ENCODE results near the gene DISP2.

The DISP2 gene

DNA sequence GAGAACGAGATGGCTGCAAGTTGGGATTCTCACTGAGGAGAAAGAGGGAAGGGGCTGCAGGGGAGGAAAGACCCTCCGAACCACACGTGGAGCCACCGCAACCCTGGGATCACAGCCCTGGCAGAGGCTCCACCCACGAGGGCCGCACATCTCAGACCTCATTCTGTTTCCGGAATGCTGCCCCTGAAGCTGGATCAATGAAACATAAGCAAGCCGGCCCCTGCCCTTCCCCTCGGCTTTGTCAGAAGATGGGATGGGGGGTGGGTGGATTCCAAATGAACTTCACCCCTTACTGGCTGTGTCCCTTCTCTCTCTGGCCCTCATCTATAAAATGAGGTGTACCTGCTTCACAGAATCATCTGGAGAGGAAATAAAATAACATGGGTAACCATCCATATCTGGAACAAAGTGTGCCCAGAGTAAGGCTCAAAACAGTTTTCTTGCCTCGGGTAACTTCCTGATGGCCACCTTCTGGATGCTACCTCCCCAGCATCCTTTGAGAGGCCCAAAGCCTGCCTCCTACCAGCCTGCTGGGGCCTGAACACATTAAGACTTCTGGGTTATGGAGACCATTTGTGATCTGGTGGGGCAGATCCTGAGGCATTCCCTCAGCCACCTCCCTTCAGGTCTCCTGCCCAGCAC, 12.7 kb upstream of the DISP2 start:
- no peak for DNase-seq

DNA sequence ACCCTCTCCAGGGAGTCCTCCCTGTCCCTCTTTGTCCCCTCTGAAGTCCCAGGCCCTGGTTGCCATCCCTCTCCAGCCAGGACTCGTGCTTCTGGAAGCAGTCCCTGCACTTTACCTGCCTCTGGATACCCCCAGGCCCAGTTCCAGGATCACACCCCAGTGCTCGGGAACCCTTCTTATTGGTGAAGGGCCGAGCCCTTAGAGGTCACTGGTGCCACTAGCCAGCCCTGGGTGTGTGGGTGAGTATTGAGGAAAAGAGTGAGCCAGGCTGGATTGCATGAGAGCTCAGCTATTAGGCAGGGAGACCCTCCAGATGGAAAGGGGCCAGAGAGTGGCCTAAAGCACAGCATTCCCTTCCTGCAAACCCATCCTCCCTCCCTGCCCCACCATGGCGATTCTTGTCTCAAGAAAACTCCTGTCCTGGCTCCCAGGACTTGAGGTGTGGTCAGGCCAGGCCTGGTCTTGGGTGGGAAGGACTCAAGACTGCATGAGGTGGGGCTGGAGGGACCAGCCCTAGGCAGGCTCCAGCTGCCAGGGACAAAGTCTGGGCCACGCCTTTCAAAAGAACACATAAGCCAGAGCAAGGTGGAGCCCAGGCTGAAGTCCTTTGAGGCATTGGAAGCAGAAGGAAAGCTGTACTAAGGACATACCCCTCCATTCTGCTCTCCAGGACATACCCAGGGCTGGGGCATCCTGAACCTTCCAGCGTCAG, 12.0 kb upstream of the DISP2 start:
- DNase-seq, result no peak

DNA sequence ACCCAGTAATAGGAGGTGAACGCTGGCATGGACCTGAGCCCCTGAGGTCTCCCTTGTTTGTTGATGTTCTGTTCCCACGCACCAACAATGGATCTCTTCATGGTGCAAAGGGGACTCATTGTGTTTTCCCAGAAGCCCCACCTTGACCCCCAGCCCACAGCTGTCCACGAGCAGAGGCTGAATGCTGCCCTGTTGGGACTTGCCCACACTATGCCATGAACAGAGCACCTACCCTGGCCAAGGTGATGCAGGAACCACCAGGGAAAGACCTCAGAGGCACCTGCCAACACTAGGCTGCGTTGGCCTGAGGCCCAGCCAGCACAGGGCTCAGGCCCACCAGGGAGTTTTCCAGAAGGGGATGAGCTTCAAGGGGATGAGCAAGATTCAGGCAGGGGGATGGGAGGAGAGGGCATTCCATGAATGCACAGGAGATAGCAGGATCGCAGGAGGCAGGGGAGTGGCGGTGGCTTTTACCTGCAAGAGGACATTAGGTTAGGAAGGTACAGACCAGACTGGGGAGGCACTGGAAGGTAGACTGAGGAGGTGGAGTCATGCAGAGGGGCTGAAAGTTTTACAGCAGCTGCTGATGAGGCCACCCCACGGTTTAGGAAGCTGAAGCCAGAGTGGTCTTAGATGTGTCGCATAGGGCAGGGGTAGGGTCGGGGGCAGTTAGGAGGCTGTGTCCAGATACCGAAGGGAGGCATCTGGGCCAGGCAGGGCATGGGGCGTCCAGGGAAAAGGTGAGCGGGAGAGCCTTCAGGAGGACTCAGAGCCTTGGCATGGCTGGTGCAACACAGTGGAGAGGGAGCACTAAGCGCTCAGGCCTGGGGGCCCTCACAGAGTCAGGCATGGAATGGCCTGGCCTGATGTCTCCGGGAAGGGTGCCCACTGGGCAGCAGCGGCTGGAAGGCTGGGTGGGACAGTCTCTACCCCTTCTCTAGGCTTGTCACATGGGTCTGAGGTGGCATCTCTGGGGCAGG, 11.2 kb upstream of the DISP2 start:
- DNase-seq, result no peak

GRCh38 chr15:40347559-40348473, 10.2 kb upstream of the DISP2 start:
- DNase-seq, result no peak

DNA sequence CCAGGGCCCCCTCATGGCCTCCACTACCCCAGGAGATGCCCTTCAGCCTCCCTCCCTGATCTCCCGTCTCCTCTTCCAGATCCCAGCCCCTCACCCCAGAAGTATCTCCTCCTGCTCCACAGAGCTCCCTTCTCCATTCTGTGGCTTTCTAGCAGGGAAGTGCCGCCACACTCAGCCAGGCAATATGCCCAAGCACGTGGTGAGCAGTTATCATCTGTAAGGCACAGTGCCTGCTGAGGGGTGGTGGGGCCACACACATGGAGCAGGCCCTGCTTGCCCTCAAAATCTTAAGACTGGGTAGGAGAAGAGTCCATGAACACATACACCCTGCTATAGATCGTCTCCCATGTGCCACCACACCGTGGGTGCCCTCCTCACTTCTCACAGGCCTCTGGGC, 9.5 kb upstream of the DISP2 start:
- DNase-seq, result no peak

DNA sequence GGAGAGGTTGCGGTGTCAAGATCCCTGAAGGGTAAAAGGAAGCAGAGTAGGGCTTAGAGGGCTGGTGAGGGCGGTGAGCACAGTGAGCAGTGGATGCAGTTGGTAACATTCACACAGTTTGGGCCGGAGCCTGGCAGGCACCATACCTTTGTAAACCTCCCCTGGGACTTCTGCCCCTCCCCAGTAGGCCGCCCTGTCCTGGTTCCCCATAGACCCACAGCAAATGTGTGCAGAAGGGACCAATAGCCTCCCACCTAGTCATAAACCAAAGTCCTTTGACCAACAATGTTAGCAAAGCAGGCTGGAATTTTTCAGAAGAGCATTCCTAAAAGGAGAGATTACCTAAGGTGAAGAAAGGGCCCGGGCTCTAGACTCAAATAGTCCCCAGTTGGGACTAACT, 8.9 kb upstream of the DISP2 start:
- no peak for DNase-seq

GRCh38 chr15:40352281-40352901, 5.6 kb upstream of the DISP2 start:
- DNase-seq, result no peak

DNA sequence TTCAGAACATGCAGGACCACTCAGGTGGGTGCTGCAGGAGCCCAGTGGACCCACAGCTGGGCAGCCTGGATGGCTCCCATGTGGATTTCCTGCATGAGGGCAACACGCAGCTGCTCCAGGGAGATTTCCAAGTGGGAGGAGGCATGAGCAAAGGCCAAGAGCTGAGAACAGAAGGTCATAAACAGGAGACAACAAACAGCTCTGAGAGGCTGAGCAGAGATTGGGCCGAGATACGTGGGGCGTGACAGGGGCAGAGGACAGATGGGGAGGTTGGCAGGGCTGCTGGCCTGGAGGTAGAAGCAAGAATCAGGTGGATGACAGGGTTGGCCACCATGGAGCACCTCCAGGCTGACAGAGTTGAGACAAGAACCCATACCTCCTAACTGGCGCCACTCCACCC, 4.3 kb upstream of the DISP2 start:
- DNase-seq, result no peak

DNA sequence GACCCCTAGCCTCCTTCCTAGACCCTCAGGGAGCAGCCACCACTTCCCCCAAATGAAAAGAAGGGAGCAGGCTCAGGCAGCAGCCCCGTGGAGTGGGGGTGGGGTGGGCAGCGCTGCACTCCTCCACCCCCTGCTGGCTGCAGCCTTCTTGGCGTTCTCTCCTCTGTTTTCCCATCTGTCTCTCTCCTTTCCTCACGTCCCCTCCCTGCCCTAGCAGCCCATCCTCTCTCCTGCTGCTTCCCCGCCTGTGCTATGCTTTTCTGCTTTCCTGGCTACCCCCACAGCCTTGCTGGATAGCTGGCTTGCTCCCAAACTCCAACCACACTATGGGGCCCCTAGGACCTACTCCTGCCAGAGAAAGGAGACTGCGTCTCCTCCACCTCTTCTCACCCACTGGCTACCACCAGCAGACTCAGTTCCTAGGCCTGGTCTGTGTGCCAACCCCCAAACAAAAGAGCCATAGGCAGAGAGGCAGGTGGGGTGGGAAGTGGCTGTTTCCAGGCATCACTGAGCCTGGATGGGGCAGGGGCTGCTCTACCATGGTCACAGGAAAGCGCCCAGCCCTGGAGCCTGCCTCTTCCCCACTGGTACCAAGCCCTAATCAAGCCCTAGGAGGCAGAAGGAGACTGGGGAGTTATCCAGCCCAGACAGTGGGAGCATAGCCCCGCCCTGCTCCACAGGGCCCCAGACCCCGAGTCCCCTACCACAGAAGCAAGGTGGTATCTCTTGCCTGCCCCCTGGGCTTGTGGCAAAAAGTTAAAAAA, 3.4 kb upstream of the DISP2 start:
- DNase-seq, result peak; percentile 66

DNA sequence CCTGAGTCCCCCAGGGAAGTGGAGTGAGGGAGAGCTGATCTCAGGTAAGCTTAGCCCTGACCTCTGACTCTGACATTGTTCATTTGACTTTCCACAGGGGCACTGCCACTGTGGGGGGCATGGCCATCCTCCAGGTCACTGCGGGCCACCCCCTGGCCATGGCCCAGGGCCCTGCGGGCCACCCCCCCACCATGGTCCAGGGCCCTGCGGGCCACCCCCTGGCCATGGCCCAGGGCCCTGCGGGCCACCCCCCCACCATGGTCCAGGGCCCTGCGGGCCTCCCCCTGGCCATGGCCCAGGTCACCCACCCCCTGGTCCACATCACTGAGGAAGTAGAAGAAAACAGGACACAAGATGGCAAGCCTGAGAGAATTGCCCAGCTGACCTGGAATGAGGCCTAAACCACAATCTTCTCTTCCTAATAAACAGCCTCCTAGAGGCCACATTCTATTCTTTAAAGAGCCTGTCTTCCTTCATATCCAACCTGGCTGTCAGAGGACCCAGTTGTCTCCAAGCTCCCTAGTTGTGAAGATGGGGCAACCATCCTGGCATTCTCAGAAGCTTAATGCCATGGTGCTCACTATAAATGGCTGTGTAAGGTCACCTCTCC, 1.9 kb upstream of the DISP2 start:
- DNase-seq, result no peak

- no peak for DNase-seq
Observed at GRCh38 chr15:40357246-40357645, 773 bp upstream of the DISP2 start.

- DNase-seq, result peak; percentile 25
Observed at GRCh38 chr15:40358471-40359353, 693 bp downstream of the DISP2 start.

DNA sequence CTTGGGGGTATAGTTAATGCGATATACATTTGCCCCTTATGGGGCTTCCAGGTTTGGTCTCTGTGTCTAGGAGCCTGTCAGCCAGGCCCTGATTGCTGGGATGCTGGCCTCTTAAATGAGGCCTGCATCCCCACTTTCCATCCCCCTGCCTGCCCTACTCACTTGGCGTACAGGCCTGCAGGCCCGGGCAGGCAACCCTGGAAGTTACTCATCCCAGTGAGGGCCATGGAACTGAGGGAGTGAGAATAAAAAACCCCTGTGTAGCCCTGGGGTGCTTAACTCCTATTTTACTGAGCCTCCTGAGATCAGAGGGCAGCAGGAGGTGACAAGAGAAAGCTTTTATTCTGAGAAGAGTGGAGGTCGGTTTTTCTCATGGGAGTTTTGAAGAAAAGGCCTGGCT, 2.0 kb downstream of the DISP2 start:
- no peak for DNase-seq

- DNase-seq, result no peak
Observed at GRCh38 chr15:40361640-40362039, 3.6 kb downstream of the DISP2 start.

- no peak for DNase-seq
Observed at GRCh38 chr15:40363611-40364010, 5.6 kb downstream of the DISP2 start.

DNA sequence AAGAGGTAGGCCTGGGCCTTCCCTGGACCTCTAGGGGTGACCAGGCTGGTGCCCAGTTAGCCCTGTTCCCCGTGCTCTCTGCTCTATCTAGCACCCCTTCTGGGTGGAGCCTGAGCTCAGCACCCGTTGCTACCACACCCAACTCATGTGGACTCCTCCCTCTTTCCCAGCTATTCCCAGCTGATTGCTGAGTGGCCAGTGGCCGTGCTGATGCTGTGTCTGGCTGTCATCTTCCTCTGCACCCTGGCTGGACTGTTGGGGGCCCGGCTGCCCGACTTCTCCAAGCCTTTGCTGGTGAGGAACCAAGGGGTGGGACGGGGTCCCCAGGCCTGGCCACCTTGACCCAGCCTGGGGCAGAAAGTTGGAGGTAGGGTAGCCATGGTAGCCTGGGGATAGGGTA, 6.2 kb downstream of the DISP2 start:
- no peak for DNase-seq

- DNase-seq, result no peak
Observed at GRCh38 chr15:40365016-40365415, 7.0 kb downstream of the DISP2 start.

DNA sequence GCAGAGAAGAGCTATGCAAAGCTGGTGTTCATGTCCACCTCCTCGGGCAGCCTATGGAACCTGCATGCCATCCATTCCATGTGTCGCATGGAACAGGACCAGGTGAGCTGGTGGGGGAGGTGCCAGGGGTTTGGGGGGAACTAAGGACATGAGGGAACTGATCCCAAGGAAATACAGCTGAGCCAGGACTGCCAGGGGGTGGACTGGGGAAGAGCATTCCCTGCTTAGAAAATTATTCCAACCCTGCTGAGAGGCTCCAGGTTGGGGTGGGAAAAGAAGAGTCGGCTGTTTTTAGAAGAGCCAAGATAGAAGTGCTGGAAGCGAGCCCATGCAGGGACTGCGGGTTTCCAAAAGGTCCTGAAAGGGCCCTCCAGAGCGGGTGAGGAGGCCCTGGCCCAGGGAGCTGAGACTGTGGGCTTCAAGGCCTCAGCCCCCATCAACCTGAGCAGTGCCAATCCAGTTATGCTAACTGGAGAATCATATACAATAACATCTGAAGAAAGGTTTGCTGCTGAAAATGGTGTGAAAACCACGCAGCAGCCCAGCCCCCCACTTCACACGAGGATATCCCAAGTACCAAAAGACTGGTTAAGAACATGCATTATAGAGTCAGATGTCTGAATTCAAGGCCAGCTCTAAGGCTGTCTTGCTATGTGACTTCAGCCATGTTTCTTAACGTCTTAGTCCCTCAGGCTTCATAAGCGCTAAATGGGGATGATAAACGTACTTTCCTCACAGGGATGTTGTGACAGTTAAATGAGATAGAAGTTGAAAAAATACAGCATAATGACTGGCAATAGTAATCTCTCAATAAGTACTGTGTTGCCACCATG, 7.8 kb downstream of the DISP2 start:
- DNase-seq, result no peak
